HL-60 (cell line): ENCODE measurements around the gene LEUTX.

Source experiments
- SPI1 ChIP-seq: IDR thresholded peaks from 2 replicates; pipeline ENCODE4 v1.6.1; 2012; ENCODE audit warnings: low read depth, mild to moderate bottlenecking, borderline replicate concordance
- TF ChIP-seq, protein P1 (sequence below): IDR thresholded peaks from one replicate; pipeline ENCODE4 v1.5.1; 2011; ENCODE audit warnings: low read length, control low read depth, inconsistent platforms; ENCODE audit not compliant: insufficient read depth

- TF ChIP-seq, protein P1, sequence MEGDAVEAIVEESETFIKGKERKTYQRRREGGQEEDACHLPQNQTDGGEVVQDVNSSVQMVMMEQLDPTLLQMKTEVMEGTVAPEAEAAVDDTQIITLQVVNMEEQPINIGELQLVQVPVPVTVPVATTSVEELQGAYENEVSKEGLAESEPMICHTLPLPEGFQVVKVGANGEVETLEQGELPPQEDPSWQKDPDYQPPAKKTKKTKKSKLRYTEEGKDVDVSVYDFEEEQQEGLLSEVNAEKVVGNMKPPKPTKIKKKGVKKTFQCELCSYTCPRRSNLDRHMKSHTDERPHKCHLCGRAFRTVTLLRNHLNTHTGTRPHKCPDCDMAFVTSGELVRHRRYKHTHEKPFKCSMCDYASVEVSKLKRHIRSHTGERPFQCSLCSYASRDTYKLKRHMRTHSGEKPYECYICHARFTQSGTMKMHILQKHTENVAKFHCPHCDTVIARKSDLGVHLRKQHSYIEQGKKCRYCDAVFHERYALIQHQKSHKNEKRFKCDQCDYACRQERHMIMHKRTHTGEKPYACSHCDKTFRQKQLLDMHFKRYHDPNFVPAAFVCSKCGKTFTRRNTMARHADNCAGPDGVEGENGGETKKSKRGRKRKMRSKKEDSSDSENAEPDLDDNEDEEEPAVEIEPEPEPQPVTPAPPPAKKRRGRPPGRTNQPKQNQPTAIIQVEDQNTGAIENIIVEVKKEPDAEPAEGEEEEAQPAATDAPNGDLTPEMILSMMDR, result no peak
- TF ChIP-seq SPI1, result no peak
Measured at GRCh38 chr19:39823686-39824085, 45.0 kb downstream of the LEUTX start.
